K562 (cell line): ENCODE data around the gene URB2. TPM values are rescaled to one million over a fixed set of nuclear protein-coding genes. Genes with fewer than 3 reads are reported as not detected.

Source experiments
- PHB2 ChIP-seq: fragments of 450-650 bp; IDR thresholded peaks from 2 replicates; pipeline ENCODE4 v1.6.1; 2017; ENCODE audit warnings: low read depth
- SFPQ ChIP-seq: fragments of 200-400 bp; formaldehyde crosslinking; IDR thresholded peaks from 2 replicates; pipeline ENCODE4 v1.6.1; 2017; ENCODE audit warnings: mild to moderate bottlenecking, low read depth, low read length, moderate library complexity
- SMAD4 ChIP-seq: fragments of 250-450 bp; sonication (Bioruptor Pico); conservative IDR thresholded peaks from 2 replicates; pipeline ENCODE4 v1.8.0; 2021; ENCODE audit warnings: inconsistent platforms, mild to moderate bottlenecking, moderate library complexity
- WHSC1 ChIP-seq: IDR thresholded peaks from one replicate; pipeline ENCODE4 v1.6.1; 2012; ENCODE audit warnings: low read length, control low read depth, inconsistent platforms
- ZBTB11 ChIP-seq, 3 experiments: fragments of 200-800 bp in 1 of 3; fragments of 250-450 bp in 1 of 3; fragments of 450-650 bp in 1 of 3; sonication (Bioruptor Pico) in 1 of 3; sonication (Bioruptor generic) in 1 of 3; formaldehyde crosslinking in 1 of 3; IDR thresholded peaks; 2 replicates each; pipeline versions ENCODE4 v1.6.1 to v1.8.0; 2016 to 2022; ENCODE audit warnings: mild to moderate bottlenecking in 2 of 3, missing genetic modification characterization in 2 of 3, missing compliant biosample characterization in 1 of 3, moderate library complexity in 1 of 3
- ZFP36 ChIP-seq: fragments of 150-350 bp; IDR thresholded peaks from 2 replicates; pipeline ENCODE4 v1.6.1; 2018; ENCODE audit warnings: low read length, low read depth; ENCODE audit not compliant: partially characterized antibody
- polyA plus RNA-seq, 8 experiments: library from polyadenylated mRNA; depleted of rRNA in 4 of 8; stranded (reverse) in 5 of 8; unstranded in 3 of 8; fragments of >200 nt; fragmentation: Nextera tagmentation in 2 of 8; fragmentation: Illumina TruSeq in 1 of 8; extraction: Ambion mirVana in 2 of 8; extraction: Trizol in 1 of 8; gene quantifications; 2 replicates each; pipeline versions ENCODE4 v1.2.1 to v1.2.3, GENCODE V29; 2011 to 2014; ENCODE audit warnings: inconsistent platforms in 1 of 8, missing spikeins in 1 of 8
- total RNA-seq, 7 experiments: library from RNA; depleted of rRNA in 6 of 7; stranded (reverse); fragments of >200 nt in 6 of 7; fragmentation: Illumina TruSeq in 2 of 7; extraction: Trizol in 2 of 7; gene quantifications; 2 replicates each; pipeline versions ENCODE4 v1.2.1 to v1.2.3, GENCODE V29; 2011 to 2021; ENCODE audit warnings: low replicate concordance in 1 of 7
- TF ChIP-seq, protein P1 (sequence below): fragments of 450-650 bp; IDR thresholded peaks from 2 replicates; pipeline ENCODE4 v1.6.1; 2016; ENCODE audit warnings: mild to moderate bottlenecking, moderate library complexity

URB2 gene
- total and polyA plus RNA-seq, 9 of the 15 experiments (the other 6 are each of a cell fraction or from before 2014, with no cell fraction given), result 2.8 to 28.3 (median 19.0) TPM

DNA sequence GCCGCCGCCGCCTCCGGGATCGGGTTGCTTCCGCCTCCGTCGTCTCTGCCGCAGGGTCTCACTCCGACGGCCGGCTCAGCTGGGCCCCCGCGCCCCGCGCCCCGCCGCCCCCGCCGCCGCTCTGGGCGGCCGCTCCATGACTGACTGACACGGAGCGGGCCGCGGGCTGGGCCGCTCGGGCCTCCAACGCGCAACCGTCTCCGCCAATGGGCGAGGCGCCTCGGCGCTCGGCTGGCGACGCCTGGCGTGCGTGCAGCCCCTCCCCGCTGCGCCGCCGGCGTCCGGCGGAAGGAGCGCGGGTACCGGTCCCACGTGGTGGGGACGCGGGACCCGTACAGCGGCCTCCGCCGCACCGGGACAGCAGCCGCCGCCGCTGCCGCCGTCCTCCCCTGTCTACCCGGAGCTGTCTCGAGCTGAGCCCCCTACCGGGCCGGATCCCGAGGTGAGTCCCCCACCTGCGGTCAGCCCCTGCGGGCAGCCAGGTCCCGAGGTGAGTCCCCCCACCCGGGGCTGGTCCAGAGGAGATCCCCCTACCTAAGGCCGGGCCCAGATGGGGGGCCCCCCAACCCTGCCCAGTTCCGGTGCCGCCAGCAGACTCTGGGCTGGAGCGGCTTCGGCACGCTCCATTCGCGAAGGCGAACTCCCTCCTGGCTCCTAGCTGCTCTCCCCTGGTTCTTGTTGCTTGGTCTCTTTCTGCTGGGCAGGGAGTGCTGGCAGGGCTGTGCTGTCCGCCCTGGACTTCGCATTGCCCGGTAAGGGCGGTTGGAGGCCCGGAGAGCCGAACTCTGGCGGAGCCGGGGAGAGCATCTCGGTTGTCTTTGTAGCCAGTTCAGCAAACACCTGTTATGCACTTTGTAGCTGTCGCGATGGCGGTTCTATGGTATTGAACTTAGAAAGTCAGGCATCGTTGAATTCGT is at the start of gene URB2, which contains the start of gene TAF5L (continued):
- TF ChIP-seq ZBTB11 (CRISPR knock-in tag; IDR thresholded peaks at IDR 0.05) (peak in 2 of 3 experiments; percentile 69 to 82; a peak in 4 of 6 replicates), ZFP36 (no peak), SFPQ (no peak), WHSC1 (no peak), PHB2 (no peak), SMAD4 (CRISPR knock-in tag) (peak; percentile 86)
- TF ChIP-seq, protein P1, sequence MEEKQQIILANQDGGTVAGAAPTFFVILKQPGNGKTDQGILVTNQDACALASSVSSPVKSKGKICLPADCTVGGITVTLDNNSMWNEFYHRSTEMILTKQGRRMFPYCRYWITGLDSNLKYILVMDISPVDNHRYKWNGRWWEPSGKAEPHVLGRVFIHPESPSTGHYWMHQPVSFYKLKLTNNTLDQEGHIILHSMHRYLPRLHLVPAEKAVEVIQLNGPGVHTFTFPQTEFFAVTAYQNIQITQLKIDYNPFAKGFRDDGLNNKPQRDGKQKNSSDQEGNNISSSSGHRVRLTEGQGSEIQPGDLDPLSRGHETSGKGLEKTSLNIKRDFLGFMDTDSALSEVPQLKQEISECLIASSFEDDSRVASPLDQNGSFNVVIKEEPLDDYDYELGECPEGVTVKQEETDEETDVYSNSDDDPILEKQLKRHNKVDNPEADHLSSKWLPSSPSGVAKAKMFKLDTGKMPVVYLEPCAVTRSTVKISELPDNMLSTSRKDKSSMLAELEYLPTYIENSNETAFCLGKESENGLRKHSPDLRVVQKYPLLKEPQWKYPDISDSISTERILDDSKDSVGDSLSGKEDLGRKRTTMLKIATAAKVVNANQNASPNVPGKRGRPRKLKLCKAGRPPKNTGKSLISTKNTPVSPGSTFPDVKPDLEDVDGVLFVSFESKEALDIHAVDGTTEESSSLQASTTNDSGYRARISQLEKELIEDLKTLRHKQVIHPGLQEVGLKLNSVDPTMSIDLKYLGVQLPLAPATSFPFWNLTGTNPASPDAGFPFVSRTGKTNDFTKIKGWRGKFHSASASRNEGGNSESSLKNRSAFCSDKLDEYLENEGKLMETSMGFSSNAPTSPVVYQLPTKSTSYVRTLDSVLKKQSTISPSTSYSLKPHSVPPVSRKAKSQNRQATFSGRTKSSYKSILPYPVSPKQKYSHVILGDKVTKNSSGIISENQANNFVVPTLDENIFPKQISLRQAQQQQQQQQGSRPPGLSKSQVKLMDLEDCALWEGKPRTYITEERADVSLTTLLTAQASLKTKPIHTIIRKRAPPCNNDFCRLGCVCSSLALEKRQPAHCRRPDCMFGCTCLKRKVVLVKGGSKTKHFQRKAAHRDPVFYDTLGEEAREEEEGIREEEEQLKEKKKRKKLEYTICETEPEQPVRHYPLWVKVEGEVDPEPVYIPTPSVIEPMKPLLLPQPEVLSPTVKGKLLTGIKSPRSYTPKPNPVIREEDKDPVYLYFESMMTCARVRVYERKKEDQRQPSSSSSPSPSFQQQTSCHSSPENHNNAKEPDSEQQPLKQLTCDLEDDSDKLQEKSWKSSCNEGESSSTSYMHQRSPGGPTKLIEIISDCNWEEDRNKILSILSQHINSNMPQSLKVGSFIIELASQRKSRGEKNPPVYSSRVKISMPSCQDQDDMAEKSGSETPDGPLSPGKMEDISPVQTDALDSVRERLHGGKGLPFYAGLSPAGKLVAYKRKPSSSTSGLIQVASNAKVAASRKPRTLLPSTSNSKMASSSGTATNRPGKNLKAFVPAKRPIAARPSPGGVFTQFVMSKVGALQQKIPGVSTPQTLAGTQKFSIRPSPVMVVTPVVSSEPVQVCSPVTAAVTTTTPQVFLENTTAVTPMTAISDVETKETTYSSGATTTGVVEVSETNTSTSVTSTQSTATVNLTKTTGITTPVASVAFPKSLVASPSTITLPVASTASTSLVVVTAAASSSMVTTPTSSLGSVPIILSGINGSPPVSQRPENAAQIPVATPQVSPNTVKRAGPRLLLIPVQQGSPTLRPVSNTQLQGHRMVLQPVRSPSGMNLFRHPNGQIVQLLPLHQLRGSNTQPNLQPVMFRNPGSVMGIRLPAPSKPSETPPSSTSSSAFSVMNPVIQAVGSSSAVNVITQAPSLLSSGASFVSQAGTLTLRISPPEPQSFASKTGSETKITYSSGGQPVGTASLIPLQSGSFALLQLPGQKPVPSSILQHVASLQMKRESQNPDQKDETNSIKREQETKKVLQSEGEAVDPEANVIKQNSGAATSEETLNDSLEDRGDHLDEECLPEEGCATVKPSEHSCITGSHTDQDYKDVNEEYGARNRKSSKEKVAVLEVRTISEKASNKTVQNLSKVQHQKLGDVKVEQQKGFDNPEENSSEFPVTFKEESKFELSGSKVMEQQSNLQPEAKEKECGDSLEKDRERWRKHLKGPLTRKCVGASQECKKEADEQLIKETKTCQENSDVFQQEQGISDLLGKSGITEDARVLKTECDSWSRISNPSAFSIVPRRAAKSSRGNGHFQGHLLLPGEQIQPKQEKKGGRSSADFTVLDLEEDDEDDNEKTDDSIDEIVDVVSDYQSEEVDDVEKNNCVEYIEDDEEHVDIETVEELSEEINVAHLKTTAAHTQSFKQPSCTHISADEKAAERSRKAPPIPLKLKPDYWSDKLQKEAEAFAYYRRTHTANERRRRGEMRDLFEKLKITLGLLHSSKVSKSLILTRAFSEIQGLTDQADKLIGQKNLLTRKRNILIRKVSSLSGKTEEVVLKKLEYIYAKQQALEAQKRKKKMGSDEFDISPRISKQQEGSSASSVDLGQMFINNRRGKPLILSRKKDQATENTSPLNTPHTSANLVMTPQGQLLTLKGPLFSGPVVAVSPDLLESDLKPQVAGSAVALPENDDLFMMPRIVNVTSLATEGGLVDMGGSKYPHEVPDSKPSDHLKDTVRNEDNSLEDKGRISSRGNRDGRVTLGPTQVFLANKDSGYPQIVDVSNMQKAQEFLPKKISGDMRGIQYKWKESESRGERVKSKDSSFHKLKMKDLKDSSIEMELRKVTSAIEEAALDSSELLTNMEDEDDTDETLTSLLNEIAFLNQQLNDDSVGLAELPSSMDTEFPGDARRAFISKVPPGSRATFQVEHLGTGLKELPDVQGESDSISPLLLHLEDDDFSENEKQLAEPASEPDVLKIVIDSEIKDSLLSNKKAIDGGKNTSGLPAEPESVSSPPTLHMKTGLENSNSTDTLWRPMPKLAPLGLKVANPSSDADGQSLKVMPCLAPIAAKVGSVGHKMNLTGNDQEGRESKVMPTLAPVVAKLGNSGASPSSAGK, result no peak
